GM08714 (cell line): Measurements from ENCODE around the gene ALKBH5.

ENCODE experiments used
- H3K4me3 ChIP-seq: fragments of 200-500 bp; sonication (Bioruptor generic); 2 replicates; pipeline ENCODE4 v1.5.1; 2014; ENCODE audit warnings: mild to moderate bottlenecking, low read length, inconsistent platforms
- ZNF274 ChIP-seq: IDR thresholded peaks from 2 replicates; pipeline ENCODE4 v1.6.1; 2012; ENCODE audit warnings: mild to moderate bottlenecking, low read depth, low read length

Gene ALKBH5

GRCh38 chr17:18172531-18173278 lies 10.9 kb upstream of the ALKBH5 start:
- no peak for TF ChIP-seq ZNF274
- H3K4me3 ChIP-seq: no peak overlapping the region

- no peak overlapping the region for H3K4me3 ChIP-seq
- no peak for TF ChIP-seq ZNF274
Measured at GRCh38 chr17:18173740-18174139, 9.9 kb upstream of the ALKBH5 start.

- no peak for TF ChIP-seq ZNF274
- H3K4me3 ChIP-seq: no peak overlapping the region
Measured at GRCh38 chr17:18176176-18176575, 7.5 kb upstream of the ALKBH5 start.

GRCh38 chr17:18177133-18177532 lies 6.5 kb upstream of the ALKBH5 start:
- no peak overlapping the region for H3K4me3 ChIP-seq
- TF ChIP-seq ZNF274: no peak

GRCh38 chr17:18177722-18178121 lies 5.9 kb upstream of the ALKBH5 start:
- TF ChIP-seq ZNF274: no peak
- no peak overlapping the region for H3K4me3 ChIP-seq

- no peak for TF ChIP-seq ZNF274
- no peak overlapping the region for H3K4me3 ChIP-seq
Measured at GRCh38 chr17:18179196-18179595, 4.4 kb upstream of the ALKBH5 start.

- no peak for TF ChIP-seq ZNF274
- H3K4me3 ChIP-seq: no peak overlapping the region
Measured at GRCh38 chr17:18179804-18180203, 3.8 kb upstream of the ALKBH5 start.

GRCh38 chr17:18181358-18181757 lies 2.3 kb upstream of the ALKBH5 start:
- no peak for TF ChIP-seq ZNF274

GRCh38 chr17:18182110-18182977 lies 1.3 kb upstream of the ALKBH5 start:
- TF ChIP-seq ZNF274: no peak
- peak overlapping the region; percentile 67; the same call in 1 of the 2 replicates for H3K4me3 ChIP-seq

More at GRCh38 chr17:18181358-18181757, 2.3 kb upstream of the ALKBH5 start:
- H3K4me3 ChIP-seq: no peak overlapping the region

- H3K4me3 ChIP-seq: peak overlapping the region; percentile 67
- no peak for TF ChIP-seq ZNF274
Measured at GRCh38 chr17:18182978-18183333, 672 bp upstream of the ALKBH5 start.

GRCh38 chr17:18184143-18185031 lies 759 bp downstream of the ALKBH5 start:
- H3K4me3 ChIP-seq: peak overlapping the region; percentile 94
- no peak for TF ChIP-seq ZNF274

GRCh38 chr17:18185391-18185790 lies 1.8 kb downstream of the ALKBH5 start:
- no peak for TF ChIP-seq ZNF274

GRCh38 chr17:18185832-18186626 lies 2.4 kb downstream of the ALKBH5 start:
- TF ChIP-seq ZNF274: no peak
- H3K4me3 ChIP-seq: peak overlapping the region; percentile 94

More at GRCh38 chr17:18185391-18185790, 1.8 kb downstream of the ALKBH5 start:
- H3K4me3 ChIP-seq: peak overlapping the region; percentile 94
